OCI-M2 (cell line): ENCODE results near the gene NRXN2.
"Not testable (repeated sequence)": the region's sequence is repeated elsewhere in the genome, so short reads cannot be mapped to it uniquely, and the experiment has no call there.

Source experiments
- DNase-seq: peaks from one replicate; lab custom pipeline; 2025; ENCODE audit not compliant: unreplicated experiment; lab: John Stamatoyannopoulos, UW

The NRXN2 gene

DNA sequence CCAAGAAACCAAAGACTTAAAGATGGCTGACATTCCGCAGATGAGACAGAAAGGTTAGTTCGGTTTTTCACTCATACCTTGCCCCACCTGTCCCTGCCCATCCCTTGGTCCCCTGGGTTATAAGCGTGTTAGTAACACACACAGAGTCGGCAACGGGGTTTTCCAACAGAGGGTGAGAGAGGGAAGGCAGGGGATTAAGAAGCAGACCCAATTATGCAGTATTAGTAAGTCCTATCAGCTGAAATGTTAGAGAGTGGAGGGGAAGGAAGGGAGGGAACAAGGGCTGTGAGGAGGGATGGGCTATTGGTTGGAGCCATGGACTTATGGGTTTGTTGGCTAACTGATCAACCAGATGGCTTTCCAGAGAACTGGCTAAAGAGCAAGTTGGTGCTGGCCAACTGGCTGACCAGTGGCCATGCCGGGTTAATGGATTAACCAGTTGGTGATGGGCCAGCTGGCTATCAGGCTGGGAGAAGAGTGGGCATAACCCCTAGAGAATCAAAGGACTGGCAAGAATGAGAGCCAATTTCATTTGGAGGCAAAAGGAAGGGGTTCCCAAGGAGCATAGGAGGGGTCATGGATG lies 45.5 kb downstream of the NRXN2 start:
- no peak for DNase-seq

DNA sequence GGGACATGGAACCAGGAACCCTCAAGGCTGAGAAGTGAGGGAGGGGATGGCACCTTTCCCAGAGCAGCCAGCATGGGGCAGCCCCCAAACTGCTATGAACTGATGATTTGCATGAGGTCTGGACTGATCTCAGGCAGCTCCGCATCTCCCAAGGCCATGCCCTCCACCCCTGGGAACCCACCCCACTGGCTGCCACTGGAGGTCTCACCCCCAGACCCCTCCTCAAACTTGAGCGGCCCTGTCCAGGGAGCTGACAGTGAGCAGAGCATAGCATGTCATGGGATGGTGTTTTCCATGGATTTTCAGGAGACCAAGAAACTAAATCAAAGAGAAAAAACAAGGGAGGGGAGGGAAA lies 46.8 kb downstream of the NRXN2 start:
- DNase-seq: no peak

DNA sequence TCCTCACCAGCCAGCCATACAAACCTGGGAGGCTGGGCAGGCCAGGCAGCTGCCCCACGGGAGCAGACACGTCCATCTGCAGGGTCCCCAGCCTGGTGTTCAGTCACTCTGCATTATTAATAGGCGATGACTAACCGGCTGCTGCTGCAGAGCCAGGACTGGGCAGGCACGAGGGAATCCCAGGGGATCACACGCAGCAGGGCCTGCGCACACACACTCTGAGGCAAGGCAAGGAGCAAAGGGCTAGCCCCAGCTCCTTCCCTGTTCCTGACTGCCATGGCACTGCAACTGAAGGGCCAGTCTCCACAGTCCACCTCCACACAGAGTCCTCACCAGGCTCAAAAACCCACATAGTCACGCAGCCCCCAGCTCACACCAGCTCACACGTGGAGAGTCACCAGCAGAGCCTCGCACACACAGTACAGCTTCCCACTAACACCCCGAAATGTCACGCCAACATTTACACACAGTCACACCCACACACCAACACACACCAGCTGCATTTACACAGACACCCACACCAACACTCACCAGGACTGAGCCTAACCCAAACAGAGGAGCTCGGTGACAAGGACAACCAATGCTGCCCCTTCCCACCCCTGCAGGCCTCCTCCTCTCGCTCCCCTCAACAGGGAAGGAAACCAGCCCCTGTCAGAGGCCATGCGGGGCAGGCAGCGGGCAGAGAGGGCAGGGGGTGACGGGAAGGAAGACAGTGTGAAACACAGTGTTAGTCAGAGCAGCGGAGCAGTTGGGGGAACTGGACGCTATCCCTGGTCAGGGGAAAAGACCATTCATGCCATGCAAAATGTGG lies 47.3 kb downstream of the NRXN2 start:
- no peak for DNase-seq

DNA sequence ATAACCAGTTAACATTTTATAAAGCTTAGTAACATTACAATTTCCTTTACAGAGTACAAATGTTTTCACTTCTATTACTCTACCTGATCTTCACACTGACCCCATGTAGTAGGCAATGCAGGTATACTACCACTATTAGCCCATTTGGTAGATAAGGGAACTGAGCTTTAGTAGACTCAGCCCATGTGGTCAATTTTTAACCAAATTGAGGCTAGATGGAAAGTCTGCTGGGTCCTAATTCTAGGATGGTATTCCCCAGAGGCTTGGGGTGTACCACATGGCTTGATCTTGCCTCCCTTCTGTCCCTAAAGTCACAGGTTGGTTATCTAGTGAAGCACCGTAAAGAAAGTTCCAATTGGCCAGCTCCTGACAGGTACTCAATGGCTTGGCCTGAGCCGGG lies 48.2 kb downstream of the NRXN2 start:
- no peak for DNase-seq

DNA sequence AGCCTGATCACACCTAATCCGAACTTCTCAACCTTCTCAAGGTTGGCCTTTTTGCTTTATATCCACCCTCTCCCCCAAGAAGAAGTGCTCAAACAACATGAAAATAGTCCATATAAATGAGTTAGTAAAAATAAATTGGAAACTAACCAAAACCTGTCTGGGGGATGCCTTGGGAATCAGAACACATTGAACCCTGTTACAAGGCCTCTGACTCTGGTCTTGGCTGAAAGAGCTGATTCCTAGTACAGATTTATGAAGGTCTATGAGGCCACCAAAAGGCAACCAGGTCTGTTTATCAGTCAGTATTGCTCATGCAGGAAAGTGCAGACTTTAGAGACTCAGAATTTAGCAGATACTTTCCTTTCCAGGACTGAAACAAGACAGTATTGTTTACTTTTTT lies 49.7 kb downstream of the NRXN2 start:
- no peak for DNase-seq

DNA sequence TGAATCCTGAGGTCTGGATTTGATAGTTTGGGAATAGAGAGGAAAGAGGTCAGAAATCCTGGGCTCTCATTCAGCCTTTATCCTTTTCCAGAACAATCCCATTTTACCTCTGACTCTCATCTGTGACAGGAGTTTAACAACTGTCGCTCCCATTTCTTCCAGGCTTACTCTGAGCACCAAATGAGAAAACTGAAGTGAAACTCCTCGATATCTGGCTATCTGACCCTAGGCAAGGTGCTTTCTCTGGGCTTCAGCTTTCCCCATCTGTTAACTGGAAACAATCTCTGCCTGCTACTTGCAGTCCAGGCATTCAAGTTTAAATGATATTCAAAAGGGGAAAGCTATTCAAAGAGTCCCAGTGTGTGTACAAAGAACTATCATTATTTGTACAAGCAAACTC lies 50.1 kb downstream of the NRXN2 start:
- no peak for DNase-seq

DNA sequence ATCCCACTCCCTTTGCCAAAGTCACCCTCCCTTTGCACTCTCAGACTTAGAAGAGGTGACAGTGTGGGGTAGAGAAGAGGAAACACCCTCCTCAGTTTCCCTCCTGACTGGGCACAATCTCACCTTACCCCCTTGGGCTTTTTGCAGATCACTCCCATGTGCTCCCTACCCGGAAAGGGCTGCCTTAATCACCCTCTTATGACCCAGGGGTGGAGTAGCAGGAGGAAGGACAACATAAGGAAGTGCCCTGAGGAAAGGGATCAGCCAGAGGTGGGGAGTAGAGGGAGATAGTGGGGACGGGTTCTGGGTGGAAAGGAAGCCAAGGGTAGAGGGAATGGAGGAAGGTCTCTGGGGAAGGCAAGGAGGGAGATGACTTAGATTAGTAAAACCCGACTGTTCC lies 52.0 kb downstream of the NRXN2 start:
- no peak for DNase-seq

DNA sequence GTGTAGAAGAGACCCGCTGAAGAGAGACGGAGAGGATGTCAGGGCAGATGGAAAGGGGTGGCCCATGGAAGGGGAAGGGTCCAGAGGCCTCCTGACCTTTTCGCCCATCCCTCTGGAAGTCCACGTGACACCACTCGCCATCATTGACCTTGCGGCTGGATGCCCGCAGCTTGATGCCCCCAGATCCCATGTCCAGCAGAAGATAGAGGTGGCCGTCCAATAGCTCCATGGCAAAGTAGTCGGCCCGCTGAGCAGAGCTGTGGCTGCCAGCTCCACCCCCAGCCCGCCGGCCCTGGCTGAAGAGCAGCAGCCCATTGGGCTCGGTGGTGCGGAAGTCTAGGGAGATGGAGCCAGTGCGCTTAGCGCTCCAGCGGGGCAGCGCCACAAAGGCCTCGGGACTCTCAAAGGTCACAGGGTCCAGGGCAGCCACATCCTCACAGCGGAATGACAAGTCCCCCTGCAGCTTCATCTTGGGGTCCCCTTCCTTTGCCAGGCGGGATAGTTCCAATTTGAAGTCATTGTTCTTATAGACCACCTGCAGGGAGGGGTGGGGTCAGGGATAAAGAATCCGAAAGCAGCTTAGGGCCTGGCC lies 55.7 kb downstream of the NRXN2 start:
- DNase-seq: no peak

DNA sequence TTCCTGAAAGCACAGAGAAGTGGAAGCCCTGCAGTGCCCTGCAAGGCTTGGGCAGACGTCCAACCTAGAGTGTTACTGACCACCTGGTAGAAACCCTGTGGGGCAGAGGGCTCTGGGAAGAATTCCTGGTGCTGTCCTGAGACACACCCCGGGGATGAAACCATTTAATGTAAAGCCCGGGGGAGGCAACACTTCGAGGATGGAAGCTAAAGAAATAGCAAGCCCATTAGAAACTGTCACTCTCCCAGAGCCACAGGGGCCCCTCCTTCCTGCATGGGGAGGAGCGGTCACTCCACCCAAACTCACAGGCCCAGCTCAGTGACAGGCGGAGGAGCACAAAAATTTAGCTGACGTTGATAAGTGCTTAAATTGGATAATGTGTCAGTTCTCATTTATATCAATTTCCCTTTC lies 57.6 kb downstream of the NRXN2 start:
- no peak for DNase-seq

DNA sequence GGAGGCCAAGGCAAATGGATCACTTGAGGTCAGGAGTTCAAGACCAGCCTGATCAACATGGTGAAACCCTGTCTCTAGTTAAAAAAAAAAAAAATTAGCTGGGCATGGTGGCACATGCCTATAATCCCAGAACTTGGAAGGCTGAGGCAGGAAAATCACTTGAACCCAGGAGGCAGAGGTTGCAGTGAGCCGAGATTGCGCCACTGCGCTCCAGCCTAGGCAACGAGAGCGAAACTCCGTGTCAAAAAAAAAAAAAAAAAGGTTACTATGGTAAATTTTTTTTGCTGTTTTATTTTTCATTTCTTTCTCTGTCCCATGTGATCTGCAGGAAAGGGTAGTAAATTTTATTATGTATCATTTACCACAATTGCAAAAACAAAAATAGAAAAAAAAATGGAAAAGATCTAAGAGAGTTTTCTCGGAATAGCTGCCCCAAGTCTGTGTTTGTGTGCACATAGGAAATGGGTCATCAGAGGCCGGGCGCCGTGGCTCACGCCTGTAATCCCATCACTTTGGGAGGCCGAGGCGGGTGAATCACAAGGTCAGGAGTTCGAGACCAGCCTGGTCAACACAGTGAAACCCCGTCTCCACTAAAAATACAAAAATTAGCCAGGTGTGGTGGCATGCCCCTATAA lies 58.6 kb downstream of the NRXN2 start:
- DNase-seq: not testable (repeated sequence)

DNA sequence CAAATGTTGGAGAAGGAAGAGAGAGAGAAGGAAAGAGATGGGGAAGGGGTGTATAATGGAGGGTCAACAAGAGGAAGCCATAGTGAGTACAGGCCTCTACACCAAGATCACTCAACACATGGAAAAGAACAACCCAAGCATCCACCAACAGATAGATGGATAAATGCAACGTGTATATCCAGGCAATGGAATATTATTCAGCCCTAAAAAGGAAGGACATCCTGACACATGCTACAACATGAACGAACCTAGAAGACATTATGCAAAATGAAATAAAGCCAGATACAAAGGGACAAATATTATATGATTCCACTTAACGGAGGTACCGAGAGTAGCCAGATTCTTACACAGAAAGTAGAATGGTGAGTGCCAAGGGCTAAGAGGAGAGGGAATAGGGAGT lies 59.3 kb downstream of the NRXN2 start:
- no peak for DNase-seq

DNA sequence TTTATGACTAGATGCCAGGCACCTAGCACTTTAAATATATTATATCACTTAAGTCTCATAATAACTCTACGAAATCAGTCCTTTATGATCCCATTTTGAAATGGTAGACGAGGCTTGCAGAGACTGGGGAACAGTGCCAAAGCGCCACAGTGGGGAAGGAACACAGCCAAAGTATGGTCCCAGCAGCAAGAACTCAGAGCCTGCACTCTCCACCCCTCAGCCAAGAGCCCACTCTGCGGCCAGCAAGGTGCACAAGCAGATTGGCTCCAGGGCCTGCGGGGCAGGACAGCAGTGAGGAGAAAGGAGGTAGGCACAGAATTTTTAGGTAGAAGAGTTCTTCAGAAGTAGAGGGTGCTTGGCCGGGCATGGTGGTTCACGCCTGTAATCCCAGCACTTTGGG lies 61.4 kb downstream of the NRXN2 start:
- DNase-seq: no peak

DNA sequence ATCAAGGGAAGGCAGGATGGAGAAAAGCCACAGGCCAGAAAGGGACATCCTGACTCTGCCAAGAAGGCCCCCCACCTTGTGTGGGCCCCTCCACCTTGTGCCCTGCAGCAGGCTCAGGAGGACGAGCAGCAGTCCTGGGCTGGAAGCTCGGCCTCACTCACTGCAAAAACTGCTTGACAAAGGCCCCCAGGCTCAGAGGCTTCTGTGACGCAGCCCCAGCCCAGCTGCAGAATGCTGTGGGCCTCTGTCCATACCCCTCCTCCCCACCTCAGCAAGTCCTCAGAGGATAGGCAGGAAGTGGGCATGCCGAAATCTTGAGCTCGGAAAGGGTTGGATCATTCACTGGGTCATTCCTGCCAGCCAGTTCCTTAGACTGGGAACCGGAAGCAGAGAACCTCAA lies 61.9 kb downstream of the NRXN2 start:
- DNase-seq: no peak

DNA sequence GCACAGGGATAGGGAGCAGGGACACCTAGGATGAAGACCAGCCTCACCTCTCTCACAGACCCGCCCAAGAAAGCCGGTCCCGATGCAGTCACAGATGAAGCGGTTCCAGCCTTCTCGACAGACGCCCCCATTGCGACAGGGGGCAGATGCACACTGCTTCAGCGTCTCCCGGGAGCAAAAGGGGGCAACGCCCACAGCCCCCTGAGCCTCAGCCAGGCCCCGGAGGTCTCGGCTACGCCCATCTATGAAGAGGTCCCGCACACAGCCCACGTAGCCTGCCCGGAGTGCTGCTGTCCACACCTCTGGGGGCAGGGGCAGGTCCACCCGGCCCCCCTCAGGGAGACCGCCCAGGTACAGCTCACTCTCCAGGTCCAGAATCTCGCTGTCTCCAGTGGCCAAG lies 62.3 kb downstream of the NRXN2 start:
- DNase-seq: no peak

DNA sequence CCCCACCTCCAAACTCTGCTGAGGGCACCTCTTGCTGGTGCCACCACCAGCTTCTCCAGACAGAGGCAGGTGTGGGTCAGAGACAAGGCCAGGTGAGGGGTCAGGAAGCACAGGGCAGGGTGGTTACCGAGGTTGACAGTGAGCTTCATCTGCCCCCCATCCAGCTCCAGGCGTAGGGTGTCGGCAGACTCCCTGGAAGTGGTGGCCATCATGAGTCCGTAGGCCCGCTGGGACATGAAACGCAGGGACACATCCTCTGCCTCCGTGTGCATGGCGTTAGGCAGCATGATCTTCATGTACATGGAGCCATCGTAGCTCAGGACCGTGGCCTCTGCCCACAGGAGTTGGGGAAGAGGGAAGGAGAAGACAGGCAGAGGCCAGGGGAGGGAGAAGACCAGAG lies 62.8 kb downstream of the NRXN2 start:
- no peak for DNase-seq

DNA sequence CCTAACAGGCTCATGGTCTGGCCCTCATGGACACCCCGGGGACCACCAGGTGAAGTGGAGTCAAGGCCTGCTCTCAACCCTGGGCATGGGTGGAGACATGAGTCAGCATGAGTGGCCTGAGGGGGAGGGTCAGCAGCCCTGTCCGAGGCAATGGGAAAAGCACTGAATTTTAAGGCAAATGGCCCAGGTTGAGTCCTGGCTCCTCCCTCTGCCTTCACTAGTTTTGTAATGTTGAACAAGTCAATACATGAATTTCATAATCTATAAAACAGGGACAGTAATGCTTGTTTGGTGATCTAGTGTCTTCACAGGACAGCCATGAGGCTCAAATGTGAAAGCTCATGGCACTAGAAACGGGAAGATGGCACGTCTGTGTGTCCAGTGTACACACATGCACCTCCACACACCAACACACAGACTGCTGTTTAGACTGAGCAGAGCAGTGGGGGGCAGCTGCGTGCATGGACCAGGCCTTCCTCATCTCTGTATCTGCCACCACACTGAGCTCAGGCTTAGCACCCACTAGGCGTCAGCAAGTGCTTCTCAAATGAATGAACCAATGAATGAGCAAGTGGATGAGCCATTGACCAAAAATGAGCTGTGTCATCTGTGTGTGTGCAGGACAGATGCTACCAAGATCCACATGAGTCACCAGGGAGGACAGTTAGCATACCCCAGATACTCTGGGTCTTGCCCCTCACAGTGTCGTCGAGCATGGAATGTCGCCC lies 63.4 kb downstream of the NRXN2 start:
- no peak for DNase-seq

DNA sequence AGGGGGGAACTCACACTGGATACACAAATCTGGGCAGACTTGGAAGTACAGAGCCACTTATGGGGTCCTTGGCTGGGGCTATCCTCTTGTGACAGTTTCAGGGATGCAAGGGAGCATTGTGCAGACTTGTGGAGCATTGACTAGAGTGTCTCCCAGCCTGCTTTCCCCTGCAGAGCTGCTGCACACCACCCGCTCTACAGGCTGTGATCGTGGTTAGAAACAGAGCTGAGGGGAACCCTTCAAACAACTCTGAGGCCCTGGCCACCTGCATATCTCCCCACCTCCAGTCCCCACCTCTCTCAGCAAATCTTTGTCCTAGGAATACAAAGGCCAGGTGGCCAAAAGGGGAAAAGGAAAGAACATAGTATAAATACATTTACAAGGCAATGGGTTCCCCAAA lies 64.7 kb downstream of the NRXN2 start:
- DNase-seq: no peak

DNA sequence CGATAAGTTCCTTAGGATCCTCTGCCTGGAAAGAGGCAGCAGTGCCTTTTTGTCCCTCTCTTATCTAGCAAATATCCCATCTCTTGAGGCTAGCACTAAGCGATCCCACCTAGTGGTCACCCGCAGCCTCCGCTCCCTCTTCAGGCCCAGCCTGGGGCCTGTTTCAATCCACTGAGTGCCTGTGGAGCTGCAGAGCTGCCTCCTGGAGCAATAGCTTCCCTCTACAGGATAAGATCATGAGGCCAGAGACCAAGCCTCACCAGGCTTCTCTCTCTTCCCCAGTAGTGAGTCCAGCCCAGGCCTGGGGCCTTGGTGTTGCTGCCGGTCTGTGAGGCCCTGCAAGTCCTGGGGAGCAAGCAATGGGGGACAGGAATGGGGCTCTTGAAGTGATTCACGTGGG lies 66.1 kb downstream of the NRXN2 start:
- no peak for DNase-seq

DNA sequence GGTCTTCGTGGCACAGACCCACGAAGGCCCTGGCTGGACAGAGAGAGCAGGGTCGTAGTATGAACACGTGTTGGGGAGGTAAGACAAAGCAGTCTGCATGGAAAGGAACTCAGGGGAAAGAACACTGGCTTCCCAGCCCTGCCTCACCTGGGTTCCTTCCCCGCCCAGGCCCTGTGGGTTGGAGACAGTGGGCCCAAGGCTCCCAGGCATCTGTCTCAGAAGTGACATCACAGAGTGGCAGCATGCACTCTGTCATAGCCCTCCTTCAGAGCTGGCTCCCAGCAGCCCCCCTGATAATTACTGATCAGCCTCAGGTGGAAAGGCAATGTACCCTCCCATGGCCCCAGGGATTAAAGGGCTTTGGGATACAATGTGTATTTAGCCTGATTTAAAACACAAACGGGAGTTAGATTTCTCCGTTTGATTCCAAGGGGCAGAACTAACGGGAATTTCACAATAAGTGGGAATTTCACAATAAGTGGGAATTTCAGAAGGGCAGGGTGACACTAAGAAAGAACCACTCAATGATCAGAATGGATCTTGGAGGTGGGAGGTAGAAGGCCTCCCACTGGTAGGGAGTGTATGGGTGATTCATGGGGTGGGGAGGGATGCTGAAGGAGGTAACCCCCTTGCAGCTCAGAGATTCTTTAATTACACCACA lies 66.9 kb downstream of the NRXN2 start:
- no peak for DNase-seq

DNA sequence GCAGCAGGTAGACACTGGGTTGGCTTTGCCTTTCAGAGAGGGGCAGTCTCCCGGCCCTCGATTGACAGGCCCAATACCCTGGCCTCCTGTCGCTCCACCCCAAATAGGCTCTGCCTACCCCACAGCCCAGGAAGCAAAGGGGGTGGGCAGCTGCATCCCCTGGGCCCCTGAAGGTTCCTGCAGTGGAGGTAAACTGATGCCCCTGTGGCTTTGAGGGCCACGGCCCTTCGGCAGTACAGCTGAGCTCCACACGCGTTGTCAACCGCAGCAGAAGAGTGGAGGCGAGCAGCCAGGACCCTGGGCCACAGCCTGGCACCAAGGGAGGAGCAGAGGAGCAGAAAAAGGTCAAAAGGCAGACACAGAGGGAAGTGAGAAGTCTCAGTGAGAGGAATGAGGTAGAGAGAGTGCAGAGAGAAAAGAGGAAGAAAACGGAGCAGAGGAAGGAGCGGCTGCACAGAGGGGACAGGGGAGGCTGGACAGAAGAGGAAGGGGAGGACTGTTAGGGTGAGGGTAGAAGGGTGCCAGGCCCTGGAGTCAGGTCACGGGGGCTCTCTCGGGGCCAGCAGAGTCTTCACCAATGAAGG lies 67.9 kb downstream of the NRXN2 start:
- no peak for DNase-seq

DNA sequence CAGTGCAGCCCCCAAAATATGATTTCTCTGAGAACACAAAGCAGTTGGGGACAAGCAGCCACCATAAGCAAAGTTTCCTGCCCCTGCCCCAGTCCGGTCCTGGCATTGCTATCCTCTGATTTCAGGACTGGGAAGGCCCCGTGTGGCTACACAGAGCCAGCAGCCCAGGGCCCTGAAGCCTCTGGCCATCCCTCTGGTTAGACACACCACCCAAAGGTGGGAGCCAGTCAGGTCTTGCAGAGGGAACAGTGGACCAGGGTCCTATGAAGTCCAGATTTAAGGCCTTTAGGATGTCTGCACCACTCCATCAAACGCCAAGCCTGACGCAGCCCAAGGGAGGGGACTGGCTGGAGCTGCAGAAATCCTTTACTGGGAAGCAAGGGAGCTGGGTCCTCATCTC lies 68.6 kb downstream of the NRXN2 start:
- DNase-seq: no peak
